Epidermal melanocyte (primary cell): ENCODE data around the gene NTNG1.

Experiments used
- DNase-seq: peaks from one replicate; pipeline ENCODE4 v3.0.0; 2011; ENCODE audit warnings: low spot score; ENCODE audit not compliant: insufficient read length

NTNG1 gene

GRCh38 chr1:107255469-107255868, 114.6 kb downstream of the NTNG1 start:
- DNase-seq, result no peak

- DNase-seq, result no peak
Measured at GRCh38 chr1:107262467-107263286, 121.8 kb downstream of the NTNG1 start.

- no peak for DNase-seq
Measured at GRCh38 chr1:107263291-107263915, 122.6 kb downstream of the NTNG1 start.

- DNase-seq, result no peak
Measured at GRCh38 chr1:107264007-107264406, 123.2 kb downstream of the NTNG1 start.

GRCh38 chr1:107264561-107264960, 123.7 kb downstream of the NTNG1 start:
- DNase-seq, result no peak

- no peak for DNase-seq
Measured at GRCh38 chr1:107267489-107267888, 126.7 kb downstream of the NTNG1 start.

GRCh38 chr1:107272321-107272720, 131.5 kb downstream of the NTNG1 start:
- DNase-seq, result no peak

GRCh38 chr1:107273515-107273914, 132.7 kb downstream of the NTNG1 start:
- no peak for DNase-seq

- DNase-seq, result no peak
Measured at GRCh38 chr1:107274227-107274626, 133.4 kb downstream of the NTNG1 start.

- DNase-seq, result no peak
Measured at GRCh38 chr1:107276247-107276646, 135.4 kb downstream of the NTNG1 start.

- no peak for DNase-seq
Measured at GRCh38 chr1:107277022-107277421, 136.2 kb downstream of the NTNG1 start.

- no peak for DNase-seq
Measured at GRCh38 chr1:107286125-107286524, 145.3 kb downstream of the NTNG1 start.

- no peak for DNase-seq
Measured at GRCh38 chr1:107291987-107292386, 151.1 kb downstream of the NTNG1 start.

GRCh38 chr1:107293901-107294613, 153.2 kb downstream of the NTNG1 start:
- DNase-seq, result no peak

- DNase-seq, result no peak
Measured at GRCh38 chr1:107294686-107295085, 153.8 kb downstream of the NTNG1 start.

GRCh38 chr1:107297681-107298080, 156.8 kb downstream of the NTNG1 start:
- no peak for DNase-seq

- no peak for DNase-seq
Measured at GRCh38 chr1:107298526-107298925, 157.7 kb downstream of the NTNG1 start.

- DNase-seq, result no peak
Measured at GRCh38 chr1:107299521-107299920, 158.7 kb downstream of the NTNG1 start.

GRCh38 chr1:107309962-107310361, 169.1 kb downstream of the NTNG1 start:
- no peak for DNase-seq

GRCh38 chr1:107315652-107316051, 174.8 kb downstream of the NTNG1 start:
- no peak for DNase-seq

GRCh38 chr1:107318932-107319331, 178.1 kb downstream of the NTNG1 start:
- no peak for DNase-seq

GRCh38 chr1:107323784-107324183, 182.9 kb downstream of the NTNG1 start:
- no peak for DNase-seq
